GM18499 (cell line): ENCODE measurements around the gene CNTNAP3.
"Not testable (repeated sequence)": the region's sequence is repeated elsewhere in the genome, so short reads cannot be mapped to it uniquely, and the experiment has no call there.

Experiments used
- ATAC-seq: cut with Tn5 transposase; IDR thresholded peaks from one replicate; pipeline ENCODE4 v1.9.1; 2021; ENCODE audit warnings: moderate number of reproducible peaks; ENCODE audit not compliant: insufficient read depth, unreplicated experiment

CNTNAP3 gene

DNA sequence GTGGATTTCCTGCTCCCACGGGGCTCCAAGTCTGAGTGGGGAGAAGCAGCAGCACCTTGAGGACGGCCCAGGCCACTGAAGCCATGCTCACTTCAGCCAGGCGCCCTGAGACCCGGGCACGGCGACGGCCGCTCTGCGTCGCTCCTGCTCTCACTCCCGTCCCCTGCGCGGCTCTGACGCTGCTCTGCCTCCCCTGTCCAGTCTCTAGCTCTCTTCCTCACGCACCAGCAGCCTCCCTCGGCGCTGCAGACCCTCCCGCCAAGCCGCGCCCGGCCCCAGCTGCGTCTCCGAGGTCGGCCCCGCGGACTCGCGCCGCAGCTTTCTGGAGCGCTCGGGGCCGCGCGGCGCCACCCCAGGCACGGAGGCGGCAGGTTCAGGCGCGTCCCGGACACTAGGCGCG, at the start of gene CNTNAP3:
Gene CNTNAP3 (minus strand): TSS at position 188 of the 400 bp plus-strand sequence. CDS start 103 bp downstream, at position 85.
- ATAC-seq = not testable (repeated sequence)

DNA sequence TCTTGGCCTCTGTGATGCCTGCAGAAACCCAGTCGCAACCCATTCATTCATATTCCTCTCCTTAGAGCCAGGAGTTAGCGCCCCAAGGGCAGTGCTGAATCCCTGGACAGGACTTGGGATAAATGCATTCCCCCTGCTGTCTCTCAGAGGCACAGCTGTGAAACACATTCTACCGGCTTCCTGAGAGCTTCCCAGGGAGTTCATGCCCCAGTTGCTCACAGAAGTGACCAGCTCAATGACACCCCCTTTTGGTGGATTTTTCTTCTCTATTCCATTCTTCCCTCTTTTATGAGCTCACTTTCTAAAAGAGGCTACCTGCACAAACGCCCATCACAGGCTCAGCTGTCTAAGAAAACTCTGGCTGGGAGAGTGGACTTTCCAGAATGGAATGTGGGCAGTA, 8.0 kb downstream of the CNTNAP3 start:
- not testable (repeated sequence) for ATAC-seq

DNA sequence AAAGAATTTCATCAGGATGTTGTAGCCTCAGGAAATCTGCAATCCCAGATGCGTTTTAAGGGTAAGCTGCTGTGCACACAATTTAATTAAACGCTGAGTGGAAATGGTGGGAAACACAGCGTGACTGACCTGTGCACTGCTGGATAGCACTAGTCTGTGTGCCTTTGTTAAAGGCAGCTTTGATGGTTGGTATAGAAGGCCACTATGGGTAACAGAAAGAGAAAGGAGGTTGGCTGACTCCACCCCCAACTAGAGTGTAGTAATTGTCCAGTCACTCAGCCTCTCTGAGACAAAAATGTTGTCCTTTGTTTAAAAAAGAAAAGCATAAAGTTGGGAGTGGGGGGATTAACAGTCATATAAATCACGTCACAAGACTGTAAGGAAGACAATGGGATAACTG, 45.5 kb downstream of the CNTNAP3 start:
- ATAC-seq = not testable (repeated sequence)

DNA sequence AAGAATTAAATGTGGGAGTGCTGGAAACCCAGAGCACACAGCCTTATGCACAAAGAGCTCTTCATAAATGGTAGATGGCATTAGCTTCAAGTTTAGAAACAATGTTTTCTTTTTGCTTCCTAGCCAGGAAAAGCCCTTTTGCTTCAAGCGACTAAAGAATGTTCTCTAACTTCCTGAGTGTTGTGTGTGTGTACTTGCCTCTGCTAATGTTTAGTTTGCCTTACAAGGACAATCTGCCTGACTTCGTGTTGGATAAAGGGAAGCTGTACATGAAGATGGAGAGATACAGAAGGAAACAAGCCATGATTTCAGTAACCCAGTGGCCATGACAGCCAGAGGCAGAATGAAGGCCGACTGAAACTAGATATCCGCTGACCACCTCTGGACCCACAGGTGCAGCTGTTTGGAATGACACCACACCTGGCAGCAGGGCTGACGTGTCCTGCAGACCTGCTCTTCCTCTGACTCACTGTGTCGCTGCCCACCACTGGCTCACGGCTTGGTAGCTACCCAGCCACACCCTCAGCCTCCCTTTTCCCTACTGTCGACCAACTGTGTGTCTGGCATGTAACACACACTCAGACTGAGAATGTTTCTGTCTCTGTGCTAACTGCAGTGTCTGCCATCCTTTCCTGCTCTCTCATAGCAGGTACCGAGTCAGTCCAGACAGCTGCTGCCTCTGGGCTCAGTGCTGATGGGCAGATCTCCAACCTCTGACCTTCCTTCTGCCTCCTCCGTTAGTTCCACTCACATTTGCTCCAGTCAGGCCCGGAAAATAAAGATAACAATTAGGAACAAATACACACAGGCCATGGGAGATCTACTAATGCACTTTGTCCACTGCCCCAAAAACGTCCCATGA, 55.6 kb downstream of the CNTNAP3 start:
- ATAC-seq = not testable (repeated sequence)

DNA sequence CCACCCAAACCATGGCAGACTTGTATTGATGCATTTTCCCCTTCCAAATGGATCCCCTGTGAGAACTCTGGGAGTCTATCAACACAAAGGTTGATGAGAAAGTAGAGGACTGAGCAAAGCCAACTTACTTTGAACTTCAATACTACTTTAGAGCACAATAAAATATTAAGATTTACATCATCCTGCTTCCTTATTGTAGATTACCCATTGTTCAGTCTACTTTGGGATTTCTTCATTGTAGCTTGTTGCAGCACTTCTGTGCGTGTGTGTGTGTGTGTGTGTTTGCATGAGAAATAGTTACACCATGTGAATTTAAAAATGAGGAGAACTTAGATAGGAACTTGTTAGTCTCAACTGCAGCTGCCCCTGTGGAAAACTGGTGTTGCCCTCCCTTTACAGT, 72.0 kb downstream of the CNTNAP3 start:
- not testable (repeated sequence) for ATAC-seq

DNA sequence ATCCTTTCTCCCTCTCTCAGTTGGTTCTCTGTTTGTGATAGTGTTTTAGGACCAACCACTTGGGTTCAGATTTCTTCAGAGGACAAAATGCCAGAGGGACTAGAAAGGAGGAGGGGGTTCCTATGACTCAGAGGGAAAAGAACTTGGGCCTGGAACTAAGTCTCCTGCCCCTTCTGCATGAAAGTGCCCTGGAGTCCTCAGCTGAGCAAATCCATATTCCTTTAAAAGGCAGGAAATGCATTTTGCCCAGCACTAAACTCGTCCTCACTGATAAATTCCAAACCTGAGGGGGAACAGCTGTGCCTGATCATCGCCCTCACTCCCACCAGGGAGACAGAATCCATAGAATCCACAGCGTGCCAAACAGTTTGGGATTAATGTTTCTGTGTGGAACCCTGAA, 78.2 kb downstream of the CNTNAP3 start:
- ATAC-seq = not testable (repeated sequence)

DNA sequence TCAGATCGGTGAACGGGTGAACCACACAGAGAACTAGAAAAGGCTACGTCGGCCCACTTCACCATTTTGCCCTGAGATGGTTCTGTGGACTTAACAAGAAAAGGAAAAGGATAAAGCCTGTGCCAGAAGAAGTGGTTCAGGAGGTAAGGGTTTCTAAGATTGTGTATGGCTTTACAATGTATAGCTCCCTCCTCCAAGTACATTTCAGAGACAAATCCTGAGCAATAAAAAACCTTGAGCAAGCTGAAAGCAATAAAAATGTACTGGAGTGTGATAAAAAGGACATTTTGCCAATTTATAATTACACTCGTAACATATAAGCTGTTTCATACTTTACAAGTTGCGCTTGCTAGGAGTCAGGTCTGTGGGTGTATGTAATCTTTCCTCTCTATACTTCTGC, 81.3 kb downstream of the CNTNAP3 start:
- ATAC-seq = not testable (repeated sequence)

DNA sequence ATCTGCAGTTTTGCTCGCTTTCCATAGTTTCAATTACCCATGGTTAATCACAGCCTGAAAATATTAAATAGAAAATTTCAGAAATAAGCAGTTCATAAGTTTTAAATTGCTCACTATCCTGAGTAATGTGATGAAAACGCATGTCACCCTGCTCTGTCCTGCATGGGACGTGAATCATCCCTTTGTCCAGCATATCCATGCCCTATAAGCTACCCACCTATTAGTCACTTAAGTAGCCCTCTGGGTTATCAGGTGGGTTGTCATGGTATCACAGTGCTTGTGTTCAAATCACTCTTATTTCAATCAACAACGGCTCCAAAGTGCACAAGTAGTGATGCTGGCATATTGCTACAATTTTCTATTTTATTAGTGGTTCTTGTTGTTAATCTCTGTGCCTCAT, 82.1 kb downstream of the CNTNAP3 start:
- not testable (repeated sequence) for ATAC-seq

DNA sequence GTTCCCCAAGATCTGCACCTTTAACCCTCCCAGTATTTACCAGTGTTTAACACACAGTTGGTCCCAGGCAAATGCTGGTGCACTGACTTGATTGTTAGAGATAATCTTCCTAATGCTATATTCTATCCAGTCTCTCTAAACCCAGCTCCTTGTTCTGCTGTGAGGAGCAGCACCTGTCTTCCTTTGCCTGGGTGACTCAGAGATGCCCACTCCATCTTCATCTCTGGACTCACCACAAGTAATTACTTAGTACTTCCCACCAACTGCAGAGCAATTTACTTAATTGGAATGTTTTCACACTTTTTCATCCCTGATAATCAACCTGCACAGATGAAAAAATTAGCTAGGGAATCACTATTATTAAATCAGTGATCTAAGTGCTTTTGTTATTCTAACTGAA, 87.6 kb downstream of the CNTNAP3 start:
- ATAC-seq = not testable (repeated sequence)

DNA sequence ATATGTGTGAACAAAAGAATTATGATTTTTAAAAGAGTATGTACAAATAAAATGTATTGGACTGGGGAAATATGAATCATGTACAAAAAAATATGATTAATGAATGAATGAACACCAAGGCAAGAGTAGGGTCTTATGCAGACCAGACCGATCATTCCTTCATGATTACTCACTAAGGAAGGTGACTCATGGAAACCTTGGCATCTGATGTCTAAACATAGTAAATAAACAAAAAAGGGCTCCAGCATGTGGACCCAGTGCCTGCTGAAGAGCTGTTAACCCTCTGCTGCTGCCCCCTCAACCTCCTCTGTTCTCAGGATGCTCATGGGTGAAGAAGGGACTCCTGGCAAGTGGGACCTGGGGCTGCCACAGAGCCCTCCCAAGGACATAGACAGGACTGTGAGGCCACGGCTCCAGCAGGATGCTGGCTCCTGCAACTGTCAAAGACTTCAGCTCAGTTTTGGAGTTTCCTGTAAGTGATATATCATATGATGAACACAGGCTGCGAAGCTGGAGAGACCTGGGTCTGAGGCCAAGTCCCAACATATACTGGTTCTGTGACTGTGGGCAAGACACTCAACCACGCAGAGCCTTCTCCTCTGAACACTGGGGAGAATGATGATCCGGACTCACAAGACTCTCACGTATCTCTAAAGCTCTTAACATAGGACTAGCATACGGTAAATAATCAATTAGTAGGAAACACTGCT, 89.8 kb downstream of the CNTNAP3 start:
- ATAC-seq = not testable (repeated sequence)

DNA sequence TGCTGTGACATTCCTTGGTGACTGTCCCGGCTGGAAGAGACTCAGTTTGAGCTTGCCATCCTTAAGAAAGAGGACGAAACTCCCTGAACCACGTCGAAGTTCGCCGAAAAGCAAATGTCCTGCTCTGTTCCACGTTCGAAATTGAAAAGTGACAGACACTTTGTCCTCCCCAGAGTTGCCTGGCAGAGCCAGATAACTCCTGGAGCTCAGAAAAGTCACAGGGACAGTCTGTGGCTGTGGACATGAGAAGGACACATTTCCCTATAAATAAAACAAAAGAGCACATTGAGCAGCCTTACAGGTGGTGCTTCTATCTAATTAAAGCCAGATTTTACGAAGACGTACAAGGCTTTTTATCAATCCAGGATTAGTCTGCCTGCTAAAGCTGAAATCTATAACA, 116.6 kb downstream of the CNTNAP3 start:
- ATAC-seq = not testable (repeated sequence)

DNA sequence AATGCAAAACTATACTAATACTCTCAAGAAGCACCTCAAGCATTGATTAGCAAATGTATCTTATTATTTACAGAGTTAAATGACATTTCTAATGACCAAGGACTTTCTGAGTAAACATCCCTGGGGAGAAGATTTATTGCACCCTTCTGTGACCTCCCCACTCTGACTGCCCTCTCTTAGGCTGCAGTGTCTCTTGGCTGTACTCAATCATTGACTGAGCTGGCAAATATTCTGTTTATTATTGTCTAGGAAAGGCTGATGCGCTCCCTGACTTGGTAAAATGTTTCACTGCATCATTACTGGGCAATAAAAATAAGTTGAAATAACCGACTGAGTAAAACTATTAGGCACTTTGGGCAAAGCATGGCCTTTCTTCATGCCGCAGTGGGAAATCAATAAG, 130.3 kb downstream of the CNTNAP3 start:
- ATAC-seq = not testable (repeated sequence)

DNA sequence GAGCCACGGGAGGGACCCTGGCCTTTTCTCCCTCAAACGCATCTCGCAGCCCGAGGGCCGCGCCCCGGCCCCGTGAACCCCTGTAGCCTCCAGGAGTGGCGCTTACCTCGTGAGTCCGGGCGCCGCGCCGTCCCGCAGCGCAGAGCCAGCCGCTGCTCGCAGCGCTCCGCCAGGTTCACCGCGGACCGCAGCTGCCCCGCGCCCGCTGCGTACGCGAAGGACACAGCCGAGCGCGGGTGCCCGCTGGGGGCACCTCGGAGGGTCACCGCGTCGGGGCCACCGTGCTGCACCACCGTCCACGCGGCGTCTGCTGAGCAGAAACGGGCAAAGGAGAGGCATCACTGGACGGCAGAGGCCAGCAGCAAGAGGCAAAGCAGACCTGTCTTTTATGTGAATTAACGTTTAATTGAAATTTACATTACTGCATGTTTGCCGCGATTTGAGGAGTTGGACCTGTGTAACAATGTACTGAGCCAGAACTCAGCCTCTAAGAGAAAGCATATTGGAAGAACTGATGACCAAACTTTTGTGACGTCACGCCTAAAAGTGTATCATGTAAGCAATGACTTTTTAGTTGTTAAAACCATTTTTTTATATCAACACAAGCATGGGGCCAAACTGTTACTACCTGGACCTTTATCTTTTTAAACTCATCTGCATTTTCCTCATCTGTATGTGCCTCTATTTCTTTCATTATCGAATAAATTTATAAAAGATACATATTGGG, 155.0 kb downstream of the CNTNAP3 start:
- not testable (repeated sequence) for ATAC-seq

DNA sequence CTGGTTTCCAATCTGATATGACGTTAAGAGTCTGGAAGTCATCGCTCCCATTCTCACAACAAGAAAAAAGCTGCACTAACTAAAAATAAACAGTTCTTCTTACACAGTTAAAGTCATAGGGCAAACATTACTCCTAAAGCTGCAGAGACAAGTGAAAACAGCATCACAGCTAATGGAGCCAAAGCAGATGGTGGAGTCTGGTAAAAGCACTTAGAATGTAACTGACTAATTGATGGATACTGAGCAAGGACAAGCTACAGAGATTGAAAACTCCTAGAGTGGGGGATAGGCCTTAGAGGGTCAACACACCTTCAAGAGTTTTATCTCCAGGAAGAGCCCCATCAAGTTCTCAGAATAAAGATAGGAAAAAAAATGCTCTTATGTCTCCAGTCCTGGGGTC, 166.6 kb downstream of the CNTNAP3 start:
- not testable (repeated sequence) for ATAC-seq

DNA sequence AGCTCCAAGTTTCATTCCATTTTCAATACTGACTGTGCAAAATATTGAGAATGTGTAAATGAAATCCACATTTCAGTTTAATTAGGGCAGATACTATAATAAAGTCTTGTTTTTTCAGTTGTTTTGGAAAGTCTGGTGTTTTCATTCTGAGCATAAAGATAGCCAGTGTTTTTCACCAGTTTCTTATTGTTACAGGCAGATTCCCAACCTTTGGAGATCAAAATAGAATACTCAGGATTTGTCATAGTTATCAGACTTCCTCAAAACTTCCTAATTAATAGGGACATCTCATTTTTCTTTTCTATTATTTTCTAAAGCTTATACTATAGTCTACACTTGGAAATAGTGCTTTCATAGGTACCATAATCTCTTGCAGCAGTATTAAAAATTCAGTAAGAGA, 176.2 kb downstream of the CNTNAP3 start:
- not testable (repeated sequence) for ATAC-seq

DNA sequence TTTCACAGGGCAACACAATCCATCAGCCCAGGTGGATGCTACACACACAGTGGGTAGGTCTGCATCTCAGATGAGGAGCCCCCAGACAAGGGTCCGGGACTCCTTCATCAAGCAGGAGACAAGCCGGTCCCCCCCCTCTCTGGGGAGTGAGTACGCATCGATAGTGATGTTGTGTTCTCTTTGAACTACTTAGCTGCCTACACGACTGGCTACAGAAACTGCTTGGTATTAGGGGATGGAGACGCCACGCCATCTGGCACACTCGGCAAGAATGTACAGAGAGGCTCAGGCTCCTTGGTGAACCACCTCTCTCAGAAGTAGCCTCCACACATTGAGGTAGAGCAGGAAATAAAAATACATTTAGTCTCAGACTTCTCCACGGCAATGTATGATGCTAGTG, 179.8 kb downstream of the CNTNAP3 start:
- ATAC-seq = no peak

DNA sequence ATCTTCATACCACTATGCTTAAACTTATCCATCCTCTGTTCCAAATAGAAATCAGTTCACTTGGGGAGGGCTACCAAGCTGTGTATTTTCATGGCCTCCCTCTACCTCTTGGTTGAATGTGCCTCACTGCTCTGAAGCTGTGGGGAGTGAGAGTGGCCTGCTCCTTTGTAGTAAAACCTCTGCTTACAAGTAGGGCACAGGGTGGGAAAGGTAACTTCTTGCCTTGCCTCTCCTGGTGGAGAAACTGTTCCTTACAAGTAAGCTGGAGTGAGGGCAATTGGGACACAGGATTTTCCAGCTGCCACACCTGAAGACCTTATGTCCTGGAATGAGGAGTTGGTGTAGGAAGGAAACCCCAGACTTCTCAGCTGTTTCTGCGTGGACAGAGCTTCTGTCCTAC, 190.8 kb downstream of the CNTNAP3 start:
- not testable (repeated sequence) for ATAC-seq

DNA sequence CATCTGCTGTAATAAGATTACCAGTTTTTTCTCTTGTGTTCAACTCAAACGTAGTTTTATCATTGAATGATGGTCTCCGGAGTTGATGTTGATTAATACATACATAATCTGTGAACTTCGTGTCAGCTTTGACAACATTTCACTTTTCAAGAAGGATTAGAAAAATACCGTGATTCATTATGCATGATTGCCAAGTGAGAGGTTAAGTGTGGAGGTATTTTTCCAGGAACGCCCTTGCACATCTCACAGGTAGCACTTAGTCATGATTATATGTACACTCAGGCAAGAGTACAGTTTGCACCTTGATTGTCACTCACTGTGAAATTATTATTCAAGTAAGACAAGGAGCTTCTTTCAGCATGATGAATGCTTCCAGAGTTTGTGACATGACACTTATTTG, 202.7 kb downstream of the CNTNAP3 start:
- not testable (repeated sequence) for ATAC-seq

DNA sequence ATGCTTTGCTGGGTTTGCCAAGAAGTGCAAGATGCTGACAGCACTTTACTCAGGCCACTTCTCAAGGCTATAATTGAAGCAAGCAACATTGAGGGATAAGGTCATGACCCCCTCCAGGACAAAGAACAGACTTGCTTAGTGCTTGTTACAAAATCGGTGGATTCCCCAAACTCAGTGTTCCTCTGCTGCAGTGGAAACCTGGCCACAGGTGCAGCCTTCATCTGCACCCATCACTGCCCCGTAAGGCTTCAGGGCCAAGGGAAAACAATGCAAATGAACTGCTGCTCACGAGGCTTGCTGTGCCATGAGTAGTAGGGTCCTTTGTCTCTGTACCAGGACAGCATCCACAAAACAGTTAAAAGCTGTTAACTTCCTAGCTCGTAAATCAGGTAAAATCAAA, 205.4 kb downstream of the CNTNAP3 start:
- ATAC-seq = not testable (repeated sequence)

DNA sequence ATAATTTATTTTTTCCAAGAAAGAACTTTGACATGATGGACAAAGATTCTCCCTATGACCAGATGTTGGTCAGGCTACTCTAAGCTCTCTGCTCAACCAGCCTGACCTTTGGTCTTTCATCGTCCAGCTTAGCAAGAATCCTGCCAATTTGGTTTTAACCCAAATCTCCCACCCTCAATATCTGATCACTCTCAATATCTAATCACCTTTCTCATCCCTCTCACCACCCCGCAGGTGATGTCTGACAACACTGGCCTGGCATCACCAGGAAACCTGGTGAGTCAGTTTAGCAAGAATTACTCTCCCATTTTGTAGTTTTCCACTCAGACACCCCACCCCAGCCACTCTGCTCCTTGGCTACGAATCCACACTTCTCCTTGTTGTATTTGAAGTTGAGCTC, 207.9 kb downstream of the CNTNAP3 start:
- ATAC-seq = not testable (repeated sequence)
